T47D (cell line): ENCODE measurements around the gene ZNRF3.
A peak's percentile ranks its signal among the peaks of the same experiment; 100 is the strongest.

Experiments used
- DNase-seq, 2 experiments: peaks; one replicate each; pipeline versions ENCODE4 v3.0.0 to v3.0.0-alpha.2; 2011 to 2012; ENCODE audit warnings: low read depth in 1 of 2, low spot score in 1 of 2
- JUND ChIP-seq: IDR thresholded peaks from 2 replicates; pipeline ENCODE4 v1.6.1; 2012; ENCODE audit warnings: low read depth
- in situ Hi-C: cut with HindIII; loops from 2 replicates; pipeline ENCODE4 v1.10.0; 2016; ENCODE audit warnings: low sequenced_read_pairs, low pct_unique_long_range_greater_than_20kb

Gene ZNRF3

GRCh38 chr22:29061773-29062172 lies 178.4 kb downstream of the ZNRF3 start, which contains the start of gene C22orf31:
TSS of gene C22orf31 (minus strand) at chr22:29061831. CDS start at chr22:29061792, 39 bp downstream.
- in situ Hi-C loops, result no loop called here
- no peak for DNase-seq
- no peak for TF ChIP-seq JUND

- no peak for DNase-seq
- in situ Hi-C loops, result no loop called here
- no peak for TF ChIP-seq JUND
These were observed 179.0 kb downstream of the ZNRF3 start for GRCh38 chr22:29062286-29062821.

GRCh38 chr22:29065468-29066190 lies 182.3 kb downstream of the ZNRF3 start:
- in situ Hi-C loops, result no loop called here
- DNase-seq, result no peak
- TF ChIP-seq JUND, result no peak

GRCh38 chr22:29069463-29069862 lies 186.1 kb downstream of the ZNRF3 start:
- no peak for DNase-seq
- no peak for TF ChIP-seq JUND
- in situ Hi-C loops, result no loop called here

- TF ChIP-seq JUND, result no peak
- in situ Hi-C loops, result no loop called here
- no peak for DNase-seq
These were observed 187.1 kb downstream of the ZNRF3 start for GRCh38 chr22:29070490-29070889.

GRCh38 chr22:29071261-29072045 lies 188.1 kb downstream of the ZNRF3 start:
- no peak for TF ChIP-seq JUND
- no peak for DNase-seq
- in situ Hi-C loops, result no loop called here

GRCh38 chr22:29072193-29072978 lies 189.0 kb downstream of the ZNRF3 start:
- in situ Hi-C loops, result no loop called here
- TF ChIP-seq JUND, result no peak
- peak; percentile 92 to 95 for DNase-seq

GRCh38 chr22:29072979-29073617 lies 189.7 kb downstream of the ZNRF3 start, which contains the start of gene KREMEN1:
TSS of gene KREMEN1 (plus strand) at chr22:29073035. CDS start at chr22:29073131, 96 bp downstream.
- DNase-seq, result no peak
- in situ Hi-C loops, result no loop called here
- TF ChIP-seq JUND, result no peak

- in situ Hi-C loops, result no loop called here
- DNase-seq, result peak; percentile 37 to 80
These were observed 190.4 kb downstream of the ZNRF3 start for GRCh38 chr22:29073618-29074275.

GRCh38 chr22:29074276-29074772 lies 191.0 kb downstream of the ZNRF3 start:
- in situ Hi-C loops, result no loop called here
- no peak for DNase-seq
- no peak for TF ChIP-seq JUND

More at GRCh38 chr22:29073618-29074275, 190.4 kb downstream of the ZNRF3 start:
- no peak for TF ChIP-seq JUND

GRCh38 chr22:29078036-29078868 lies 194.9 kb downstream of the ZNRF3 start:
- in situ Hi-C loops, result no loop called here
- TF ChIP-seq JUND, result no peak
- DNase-seq, result no peak
